Measurements from ENCODE around the gene BRME1. TPM values are rescaled to one million over a fixed set of nuclear protein-coding genes. Genes with fewer than 3 reads are reported as not detected.

The BRME1 gene
- total and polyA plus RNA-seq, 2 of the 13 experiments (the other 11 are each of a cell fraction or from before 2014, with no cell fraction given) = 0.74 to 1.5 TPM

DNA sequence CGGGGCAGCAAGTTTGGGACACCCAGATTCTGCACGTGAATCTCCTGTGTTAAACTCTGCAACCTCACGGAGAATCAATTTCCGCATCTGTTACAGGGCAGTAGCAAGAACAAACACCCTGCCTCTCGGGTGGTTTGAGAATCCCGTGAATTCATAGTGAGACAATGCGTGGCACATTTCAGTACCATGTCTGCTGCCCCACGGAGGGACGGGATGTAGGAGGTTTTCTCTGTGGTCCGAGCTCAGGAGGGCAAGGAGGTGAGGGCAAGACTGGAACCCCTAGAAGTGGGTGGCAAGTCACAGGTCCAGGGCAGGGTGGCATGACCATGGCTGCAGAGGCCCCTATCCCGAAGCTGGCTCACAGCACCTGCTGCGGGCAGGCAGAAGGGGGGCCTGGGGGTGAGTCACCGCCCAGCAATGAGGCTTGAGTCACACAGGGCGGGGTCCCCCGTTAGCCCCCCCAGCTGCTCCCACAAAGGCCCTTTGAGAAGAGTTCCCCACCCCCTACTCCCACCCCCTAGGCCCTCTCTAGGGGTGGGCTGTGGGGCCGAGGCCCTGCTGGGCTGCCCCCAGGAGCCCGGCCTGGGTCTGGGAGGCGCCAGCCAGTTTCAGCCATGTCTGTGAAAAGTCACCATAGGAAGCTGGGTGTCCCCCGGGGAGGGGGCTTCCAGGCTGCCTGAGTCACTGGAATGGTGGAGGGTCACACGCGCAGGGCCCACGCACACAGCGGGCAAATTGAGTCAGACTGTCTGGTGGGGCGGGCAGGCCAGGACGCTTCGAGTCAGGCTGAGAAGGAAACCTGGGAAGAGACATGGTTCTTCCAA lies 54.8 kb downstream of the BRME1 start (continued):
- TF ChIP-seq, protein P1, sequence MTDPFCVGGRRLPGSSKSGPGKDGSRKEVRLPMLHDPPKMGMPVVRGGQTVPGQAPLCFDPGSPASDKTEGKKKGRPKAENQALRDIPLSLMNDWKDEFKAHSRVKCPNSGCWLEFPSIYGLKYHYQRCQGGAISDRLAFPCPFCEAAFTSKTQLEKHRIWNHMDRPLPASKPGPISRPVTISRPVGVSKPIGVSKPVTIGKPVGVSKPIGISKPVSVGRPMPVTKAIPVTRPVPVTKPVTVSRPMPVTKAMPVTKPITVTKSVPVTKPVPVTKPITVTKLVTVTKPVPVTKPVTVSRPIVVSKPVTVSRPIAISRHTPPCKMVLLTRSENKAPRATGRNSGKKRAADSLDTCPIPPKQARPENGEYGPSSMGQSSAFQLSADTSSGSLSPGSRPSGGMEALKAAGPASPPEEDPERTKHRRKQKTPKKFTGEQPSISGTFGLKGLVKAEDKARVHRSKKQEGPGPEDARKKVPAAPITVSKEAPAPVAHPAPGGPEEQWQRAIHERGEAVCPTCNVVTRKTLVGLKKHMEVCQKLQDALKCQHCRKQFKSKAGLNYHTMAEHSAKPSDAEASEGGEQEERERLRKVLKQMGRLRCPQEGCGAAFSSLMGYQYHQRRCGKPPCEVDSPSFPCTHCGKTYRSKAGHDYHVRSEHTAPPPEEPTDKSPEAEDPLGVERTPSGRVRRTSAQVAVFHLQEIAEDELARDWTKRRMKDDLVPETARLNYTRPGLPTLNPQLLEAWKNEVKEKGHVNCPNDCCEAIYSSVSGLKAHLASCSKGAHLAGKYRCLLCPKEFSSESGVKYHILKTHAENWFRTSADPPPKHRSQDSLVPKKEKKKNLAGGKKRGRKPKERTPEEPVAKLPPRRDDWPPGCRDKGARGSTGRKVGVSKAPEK (CRISPR knock-in tag; IDR thresholded peaks at IDR 0.05; ENCODE audit: borderline replicate concordance) = no peak
- no peak for TF ChIP-seq ZBTB37 (CRISPR knock-in tag; IDR thresholded peaks at IDR 0.05)
- TF ChIP-seq, protein P2, sequence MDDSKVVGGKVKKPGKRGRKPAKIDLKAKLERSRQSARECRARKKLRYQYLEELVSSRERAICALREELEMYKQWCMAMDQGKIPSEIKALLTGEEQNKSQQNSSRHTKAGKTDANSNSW (CRISPR knock-in tag; IDR thresholded peaks at IDR 0.05; ENCODE audit: borderline replicate concordance) = no peak
- peak; percentile 26; the same call in 1 of the 2 replicates for TF ChIP-seq CBX5 (CRISPR knock-in tag; IDR thresholded peaks at IDR 0.05; ENCODE audit: borderline replicate concordance)
- TF ChIP-seq ZSCAN5A (CRISPR knock-in tag; IDR thresholded peaks at IDR 0.05; ENCODE audit: borderline replicate concordance) = no peak
- no peak for TF ChIP-seq ZNF274 (CRISPR knock-in tag; IDR thresholded peaks at IDR 0.05)
- TF ChIP-seq BORCS8-MEF2B (CRISPR knock-in tag; IDR thresholded peaks at IDR 0.05) = no peak
- TF ChIP-seq, protein P3, sequence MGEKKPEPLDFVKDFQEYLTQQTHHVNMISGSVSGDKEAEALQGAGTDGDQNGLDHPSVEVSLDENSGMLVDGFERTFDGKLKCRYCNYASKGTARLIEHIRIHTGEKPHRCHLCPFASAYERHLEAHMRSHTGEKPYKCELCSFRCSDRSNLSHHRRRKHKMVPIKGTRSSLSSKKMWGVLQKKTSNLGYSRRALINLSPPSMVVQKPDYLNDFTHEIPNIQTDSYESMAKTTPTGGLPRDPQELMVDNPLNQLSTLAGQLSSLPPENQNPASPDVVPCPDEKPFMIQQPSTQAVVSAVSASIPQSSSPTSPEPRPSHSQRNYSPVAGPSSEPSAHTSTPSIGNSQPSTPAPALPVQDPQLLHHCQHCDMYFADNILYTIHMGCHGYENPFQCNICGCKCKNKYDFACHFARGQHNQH (CRISPR knock-in tag; IDR thresholded peaks at IDR 0.05) = no peak; the same call in 1 of the 2 replicates
- no peak for TF ChIP-seq ZNF232 (CRISPR knock-in tag; IDR thresholded peaks at IDR 0.05; ENCODE audit: borderline replicate concordance)
- TF ChIP-seq, protein P4, sequence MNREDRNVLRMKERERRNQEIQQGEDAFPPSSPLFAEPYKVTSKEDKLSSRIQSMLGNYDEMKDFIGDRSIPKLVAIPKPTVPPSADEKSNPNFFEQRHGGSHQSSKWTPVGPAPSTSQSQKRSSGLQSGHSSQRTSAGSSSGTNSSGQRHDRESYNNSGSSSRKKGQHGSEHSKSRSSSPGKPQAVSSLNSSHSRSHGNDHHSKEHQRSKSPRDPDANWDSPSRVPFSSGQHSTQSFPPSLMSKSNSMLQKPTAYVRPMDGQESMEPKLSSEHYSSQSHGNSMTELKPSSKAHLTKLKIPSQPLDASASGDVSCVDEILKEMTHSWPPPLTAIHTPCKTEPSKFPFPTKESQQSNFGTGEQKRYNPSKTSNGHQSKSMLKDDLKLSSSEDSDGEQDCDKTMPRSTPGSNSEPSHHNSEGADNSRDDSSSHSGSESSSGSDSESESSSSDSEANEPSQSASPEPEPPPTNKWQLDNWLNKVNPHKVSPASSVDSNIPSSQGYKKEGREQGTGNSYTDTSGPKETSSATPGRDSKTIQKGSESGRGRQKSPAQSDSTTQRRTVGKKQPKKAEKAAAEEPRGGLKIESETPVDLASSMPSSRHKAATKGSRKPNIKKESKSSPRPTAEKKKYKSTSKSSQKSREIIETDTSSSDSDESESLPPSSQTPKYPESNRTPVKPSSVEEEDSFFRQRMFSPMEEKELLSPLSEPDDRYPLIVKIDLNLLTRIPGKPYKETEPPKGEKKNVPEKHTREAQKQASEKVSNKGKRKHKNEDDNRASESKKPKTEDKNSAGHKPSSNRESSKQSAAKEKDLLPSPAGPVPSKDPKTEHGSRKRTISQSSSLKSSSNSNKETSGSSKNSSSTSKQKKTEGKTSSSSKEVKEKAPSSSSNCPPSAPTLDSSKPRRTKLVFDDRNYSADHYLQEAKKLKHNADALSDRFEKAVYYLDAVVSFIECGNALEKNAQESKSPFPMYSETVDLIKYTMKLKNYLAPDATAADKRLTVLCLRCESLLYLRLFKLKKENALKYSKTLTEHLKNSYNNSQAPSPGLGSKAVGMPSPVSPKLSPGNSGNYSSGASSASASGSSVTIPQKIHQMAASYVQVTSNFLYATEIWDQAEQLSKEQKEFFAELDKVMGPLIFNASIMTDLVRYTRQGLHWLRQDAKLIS (CRISPR knock-in tag; IDR thresholded peaks at IDR 0.05) = no peak
- TF ChIP-seq, protein P5, sequence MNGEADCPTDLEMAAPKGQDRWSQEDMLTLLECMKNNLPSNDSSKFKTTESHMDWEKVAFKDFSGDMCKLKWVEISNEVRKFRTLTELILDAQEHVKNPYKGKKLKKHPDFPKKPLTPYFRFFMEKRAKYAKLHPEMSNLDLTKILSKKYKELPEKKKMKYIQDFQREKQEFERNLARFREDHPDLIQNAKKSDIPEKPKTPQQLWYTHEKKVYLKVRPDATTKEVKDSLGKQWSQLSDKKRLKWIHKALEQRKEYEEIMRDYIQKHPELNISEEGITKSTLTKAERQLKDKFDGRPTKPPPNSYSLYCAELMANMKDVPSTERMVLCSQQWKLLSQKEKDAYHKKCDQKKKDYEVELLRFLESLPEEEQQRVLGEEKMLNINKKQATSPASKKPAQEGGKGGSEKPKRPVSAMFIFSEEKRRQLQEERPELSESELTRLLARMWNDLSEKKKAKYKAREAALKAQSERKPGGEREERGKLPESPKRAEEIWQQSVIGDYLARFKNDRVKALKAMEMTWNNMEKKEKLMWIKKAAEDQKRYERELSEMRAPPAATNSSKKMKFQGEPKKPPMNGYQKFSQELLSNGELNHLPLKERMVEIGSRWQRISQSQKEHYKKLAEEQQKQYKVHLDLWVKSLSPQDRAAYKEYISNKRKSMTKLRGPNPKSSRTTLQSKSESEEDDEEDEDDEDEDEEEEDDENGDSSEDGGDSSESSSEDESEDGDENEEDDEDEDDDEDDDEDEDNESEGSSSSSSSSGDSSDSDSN (CRISPR knock-in tag; IDR thresholded peaks at IDR 0.05) = no peak
- TF ChIP-seq FOXJ3 (CRISPR knock-in tag; IDR thresholded peaks at IDR 0.05; ENCODE audit: borderline replicate concordance) = no peak
- TF ChIP-seq PHB2 (IDR thresholded peaks at IDR 0.05; ENCODE audit: partially characterized antibody) = no peak
